Fibroblast of lung (primary cell): ENCODE measurements around the gene TIGIT. TPM values are rescaled to one million over a fixed set of nuclear protein-coding genes. Genes with fewer than 3 reads are reported as not detected.
A peak's percentile ranks its signal among the peaks of the same experiment; 100 is the strongest.

ENCODE experiments used
- DNase-seq, 2 donors: peaks; one replicate each; pipeline versions ENCODE4 v3.0.0 to v3.0.0-alpha.2; 2010; ENCODE audit warnings: low read depth in 2 of 2
- H2AFZ ChIP-seq: 2 replicates; pipeline ENCODE4 v1.5.1; 2012; ENCODE audit warnings: low read length, control low read depth, inconsistent platforms
- H3K27ac ChIP-seq: 2 replicates; pipeline ENCODE4 v1.5.1; 2011; ENCODE audit warnings: low read length, control low read depth; ENCODE audit not compliant: insufficient read depth
- H3K27me3 ChIP-seq: 2 replicates; pipeline ENCODE4 v1.5.1; 2011; ENCODE audit warnings: mild to moderate bottlenecking, low read length; ENCODE audit not compliant: control insufficient read depth, insufficient read depth
- H3K36me3 ChIP-seq: 2 replicates; pipeline ENCODE4 v1.5.1; 2011; ENCODE audit warnings: low read length; ENCODE audit not compliant: control insufficient read depth, insufficient read depth
- H3K4me1 ChIP-seq: 2 replicates; pipeline ENCODE4 v1.5.1; 2011; ENCODE audit warnings: low read length; ENCODE audit not compliant: control insufficient read depth, insufficient read depth; ENCODE audit errors: extremely low read depth
- H3K4me2 ChIP-seq: 2 replicates; pipeline ENCODE4 v1.5.1; 2011; ENCODE audit warnings: low read length, control low read depth; ENCODE audit not compliant: insufficient read depth; ENCODE audit errors: extremely low read depth
- H3K4me3 ChIP-seq, 4 experiments: fragments of 200-600 bp in 1 of 4; sonication (generic) in 1 of 4; replicated peaks in 1 of 4; 2 replicates each; pipeline ENCODE4 v1.5.1; 2011 to 2016; ENCODE audit warnings: low read length in 4 of 4, low read depth in 3 of 4, mild to moderate bottlenecking in 3 of 4, control low read depth in 2 of 4, inconsistent platforms in 1 of 4, mixed read lengths in 1 of 4; ENCODE audit not compliant: insufficient read depth in 1 of 4; ENCODE audit errors: control extremely low read depth in 1 of 4
- H3K79me2 ChIP-seq: 2 replicates; pipeline ENCODE4 v1.5.1; 2012; ENCODE audit warnings: mild to moderate bottlenecking, low read length, inconsistent platforms; ENCODE audit not compliant: control insufficient read depth, insufficient read depth
- H3K9ac ChIP-seq: 2 replicates; pipeline ENCODE4 v1.5.1; 2011; ENCODE audit warnings: mild to moderate bottlenecking, low read length, control low read depth; ENCODE audit not compliant: insufficient read depth
- H3K9me3 ChIP-seq: 2 replicates; pipeline ENCODE4 v1.5.1; 2012; ENCODE audit warnings: low read depth, low read length; ENCODE audit not compliant: control insufficient read depth, insufficient read depth
- H4K20me1 ChIP-seq: 2 replicates; pipeline ENCODE4 v1.5.1; 2011; ENCODE audit warnings: low read length; ENCODE audit not compliant: control insufficient read depth, insufficient read depth; ENCODE audit errors: extremely low read depth
- EZH2 ChIP-seq: IDR thresholded peaks from 2 replicates; pipeline ENCODE4 v1.5.1; 2012; ENCODE audit warnings: low read length, control low read depth, mild to moderate bottlenecking; ENCODE audit errors: missing control alignments
- polyA plus RNA-seq, 2 donors: library from polyadenylated mRNA; depleted of rRNA in 1 of 2; stranded (reverse) in 1 of 2; unstranded in 1 of 2; fragments of >200 nt; gene quantifications; 2 replicates each; pipeline ENCODE4 v1.2.1, GENCODE V29; 2011 to 2012; ENCODE audit warnings: missing spikeins in 1 of 2
- total RNA-seq: library from RNA; depleted of rRNA; stranded (reverse); fragments of >200 nt; gene quantifications from 2 replicates; pipeline ENCODE4 v1.2.1, GENCODE V29; 2014
- TF ChIP-seq, protein P1 (sequence below), 2 donors: IDR thresholded peaks in 1 of 2; conservative IDR thresholded peaks in 1 of 2; 1 replicate in 1 of 2; 2 replicates in 1 of 2; pipeline ENCODE4 v1.5.1; 2011 to 2012; ENCODE audit warnings: low read length in 2 of 2, control low read depth in 1 of 2, inconsistent platforms in 1 of 2, low read depth in 1 of 2, mild to moderate bottlenecking in 1 of 2

The TIGIT gene
- total and polyA plus RNA-seq, 2 donors (not counting 1 experiment from before 2014, with no cell fraction given): not detected

DNA sequence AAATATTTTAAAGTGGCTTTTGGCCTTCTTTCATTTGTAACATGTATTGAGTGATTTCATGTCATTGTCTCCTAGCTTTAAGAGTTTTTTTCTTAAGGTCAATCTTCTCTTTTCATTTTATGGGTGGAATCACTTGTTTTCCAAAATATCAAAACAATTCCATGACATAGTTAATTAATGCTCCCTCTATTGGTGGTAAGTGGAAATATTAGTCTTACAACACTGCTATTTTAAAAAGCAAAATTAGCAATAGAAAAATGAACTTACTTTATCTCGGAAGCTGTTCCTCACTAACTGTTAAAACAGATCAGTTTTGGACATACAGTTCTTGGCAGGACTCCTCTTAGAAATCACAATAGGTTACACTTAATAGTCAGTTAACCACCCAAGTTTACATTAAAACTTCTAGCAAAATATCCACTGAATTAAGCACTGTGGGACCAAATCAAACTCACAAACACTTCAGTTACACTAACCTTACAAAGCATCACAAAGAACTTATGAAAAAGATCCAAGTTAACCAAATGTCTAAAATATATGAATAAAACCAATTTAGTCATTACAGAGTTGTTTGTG lies 42.4 kb downstream of the TIGIT start:
- Histone ChIP-seq H3K36me3 (no peaks in the 10 kb centered on the region), H3K9ac (no peak overlapping the region), H2AFZ (no peak overlapping the region), H3K79me2 (no peaks in the 10 kb centered on the region), H3K27me3 (no peaks in the 10 kb centered on the region), H3K9me3 (no peaks in the 10 kb centered on the region), H3K4me3 (no peak overlapping the region), H3K4me1 (no peaks in the 10 kb centered on the region), H3K27ac (no peak overlapping the region), H3K4me2 (no peak overlapping the region), H4K20me1 (no peaks in the 10 kb centered on the region)
- peak; percentile 11 to 38 for DNase-seq
- TF ChIP-seq EZH2: no peak
- TF ChIP-seq, protein P1, sequence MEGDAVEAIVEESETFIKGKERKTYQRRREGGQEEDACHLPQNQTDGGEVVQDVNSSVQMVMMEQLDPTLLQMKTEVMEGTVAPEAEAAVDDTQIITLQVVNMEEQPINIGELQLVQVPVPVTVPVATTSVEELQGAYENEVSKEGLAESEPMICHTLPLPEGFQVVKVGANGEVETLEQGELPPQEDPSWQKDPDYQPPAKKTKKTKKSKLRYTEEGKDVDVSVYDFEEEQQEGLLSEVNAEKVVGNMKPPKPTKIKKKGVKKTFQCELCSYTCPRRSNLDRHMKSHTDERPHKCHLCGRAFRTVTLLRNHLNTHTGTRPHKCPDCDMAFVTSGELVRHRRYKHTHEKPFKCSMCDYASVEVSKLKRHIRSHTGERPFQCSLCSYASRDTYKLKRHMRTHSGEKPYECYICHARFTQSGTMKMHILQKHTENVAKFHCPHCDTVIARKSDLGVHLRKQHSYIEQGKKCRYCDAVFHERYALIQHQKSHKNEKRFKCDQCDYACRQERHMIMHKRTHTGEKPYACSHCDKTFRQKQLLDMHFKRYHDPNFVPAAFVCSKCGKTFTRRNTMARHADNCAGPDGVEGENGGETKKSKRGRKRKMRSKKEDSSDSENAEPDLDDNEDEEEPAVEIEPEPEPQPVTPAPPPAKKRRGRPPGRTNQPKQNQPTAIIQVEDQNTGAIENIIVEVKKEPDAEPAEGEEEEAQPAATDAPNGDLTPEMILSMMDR (conservative IDR thresholded peaks at IDR 0.05 in 1 of 2, IDR thresholded peaks at IDR 0.05 in 1 of 2; ENCODE audit: low read depth in 1 of 2, low read length in 2 of 2): peak; percentile 5 to 41

DNA sequence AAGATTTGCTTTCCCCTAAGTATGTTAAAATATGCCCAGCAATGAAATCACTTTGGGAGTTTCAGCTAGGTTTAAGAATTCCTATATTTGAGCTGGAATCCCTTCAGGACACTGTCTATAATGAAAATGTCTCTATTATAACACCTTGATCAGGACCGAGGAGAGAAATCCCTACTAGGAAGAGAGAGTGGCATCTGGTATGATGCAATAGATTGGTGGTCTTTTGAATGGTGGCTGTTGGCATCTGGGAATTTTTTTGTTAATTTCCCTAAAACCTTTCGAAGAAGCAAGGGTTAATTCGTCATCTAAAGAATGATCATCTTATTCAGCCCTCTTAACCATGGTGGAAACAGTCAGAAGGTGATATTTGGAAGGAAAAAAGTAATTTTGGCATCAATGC lies 43.0 kb downstream of the TIGIT start:
- TF ChIP-seq, protein P1 (conservative IDR thresholded peaks at IDR 0.05 in 1 of 2, IDR thresholded peaks at IDR 0.05 in 1 of 2; ENCODE audit: low read depth in 1 of 2, low read length in 2 of 2): no peak
- no peak for TF ChIP-seq EZH2
- no peak overlapping the region for H3K4me3 ChIP-seq
- DNase-seq: no peak
- H2AFZ ChIP-seq: no peak overlapping the region
- no peak overlapping the region for H3K4me2 ChIP-seq
- H3K27me3 ChIP-seq: no peaks in the 10 kb centered on the region
- no peaks in the 10 kb centered on the region for H3K36me3 ChIP-seq
- no peaks in the 10 kb centered on the region for H3K79me2 ChIP-seq
- H3K4me1 ChIP-seq: no peaks in the 10 kb centered on the region
- no peak overlapping the region for H3K27ac ChIP-seq
- H3K9ac ChIP-seq: no peak overlapping the region
- no peaks in the 10 kb centered on the region for H3K9me3 ChIP-seq
- no peaks in the 10 kb centered on the region for H4K20me1 ChIP-seq

DNA sequence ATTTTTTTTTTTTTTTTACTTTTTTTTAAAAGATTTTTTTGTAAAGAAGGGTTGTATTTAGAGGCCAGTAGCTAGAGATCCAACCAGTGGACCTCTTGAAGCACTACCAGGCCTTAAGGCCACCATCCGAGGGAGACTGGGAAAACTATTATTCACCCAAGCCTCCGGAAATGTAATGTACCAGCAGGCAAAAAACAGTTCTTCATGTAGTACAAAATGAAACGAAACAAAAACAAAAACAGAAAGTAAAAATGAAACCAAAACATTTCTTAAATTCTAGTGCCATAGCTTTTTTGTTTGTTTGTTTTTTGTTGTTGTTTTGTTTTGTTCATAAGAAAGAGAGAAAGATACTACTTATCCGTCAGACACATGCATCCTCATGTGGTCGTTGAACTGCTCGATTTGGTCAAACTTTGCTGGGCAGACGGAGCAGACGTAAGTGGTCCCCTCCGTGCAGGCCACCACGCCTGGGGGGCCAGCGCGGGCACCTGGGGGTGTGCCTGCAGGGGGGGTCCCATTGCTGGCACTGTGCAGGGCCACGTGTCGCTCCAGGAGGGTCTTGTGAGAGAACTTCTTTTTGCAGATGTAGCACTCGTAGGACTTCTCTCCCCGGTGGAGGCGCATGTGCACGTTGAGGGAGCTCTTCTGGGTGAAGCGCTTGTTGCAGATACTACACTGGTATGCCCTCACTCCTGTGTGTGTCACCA lies 45.0 kb downstream of the TIGIT start:
- Histone ChIP-seq H2AFZ (no peak overlapping the region), H3K9ac (no peak overlapping the region), H3K4me2 (no peak overlapping the region), H3K4me1 (no peaks in the 10 kb centered on the region), H3K36me3 (no peaks in the 10 kb centered on the region), H3K27me3 (no peaks in the 10 kb centered on the region), H3K9me3 (no peaks in the 10 kb centered on the region), H4K20me1 (no peaks in the 10 kb centered on the region), H3K4me3 (no peak overlapping the region), H3K27ac (no peak overlapping the region), H3K79me2 (no peaks in the 10 kb centered on the region)
- no peak for DNase-seq
- TF ChIP-seq EZH2: no peak
- TF ChIP-seq, protein P1 (conservative IDR thresholded peaks at IDR 0.05 in 1 of 2, IDR thresholded peaks at IDR 0.05 in 1 of 2; ENCODE audit: low read depth in 1 of 2, low read length in 2 of 2): no peak
